ENCODE measurements around the gene BARX1. TPM values are rescaled to one million over a fixed set of nuclear protein-coding genes. Genes with fewer than 3 reads are reported as not detected.

The BARX1 gene
- total RNA-seq, 5 donors from 2014 or later (not counting 1 experiment from before 2014, with no cell fraction given) = not detected

GRCh38 chr9:93916358-93916757 is 38.8 kb downstream of the BARX1 start:
- H3K27ac Mint-ChIP-seq = no peak overlapping the region
- no peak overlapping the region for H3K4me3 Mint-ChIP-seq
- Histone ChIP-seq H3K36me3 (ENCODE audit: control insufficient read depth in 2 of 2, extremely low read depth in 1 of 2, insufficient read depth in 1 of 2, low read length in 1 of 2) (no peaks in the 10 kb centered on the region), H3K27me3 (replicated peaks in 1 of 2; ENCODE audit: control insufficient read depth in 2 of 2, extremely low read depth in 1 of 2, insufficient read depth in 2 of 2, low read length in 1 of 2) (peaks cover 0 to 9% of the 10 kb centered on the region in 2 experiments), H3K4me1 (ENCODE audit: control insufficient read depth in 1 of 2, extremely low read depth in 1 of 2, insufficient read depth in 2 of 2, low read length in 2 of 2) (peaks cover 0 to 3% of the 10 kb centered on the region in 2 experiments), H3K9me3 (no peaks in the 10 kb centered on the region), H3K27ac (ENCODE audit: low read length) (no peak overlapping the region), H3K4me3 (ENCODE audit: control insufficient read depth in 1 of 2, extremely low read depth in 1 of 2, low read length in 1 of 2) (no peak overlapping the region)
- ATAC-seq (replicated peaks in 1 of 4) (no peak), DNase-seq (no peak)
- H3K36me3 Mint-ChIP-seq = no peaks in the 10 kb centered on the region
- CTCF ChIA-PET = interaction anchor here in 1 of 2 donors (0.7 kb wide), 1 partner anchor 9 kb away, joined by 4 read pairs; no protein-coding TSS in a partner anchor
- H3K27me3 Mint-ChIP-seq = peaks cover 0 to 2% of the 10 kb centered on the region in 2 donors
- H3K9me3 Mint-ChIP-seq = no peaks in the 10 kb centered on the region
- POLR2A ChIA-PET = no interaction called here
- 53% methylated on average over 4 of the region's 5 CpGs for WGBS (ENCODE audit: insufficient coverage)
- peaks cover 0 to 2% (median 0%) of the 10 kb centered on the region in 3 donors for H3K4me1 Mint-ChIP-seq

- H3K4me3 Mint-ChIP-seq = no peak overlapping the region
- DNase-seq (no peak), ATAC-seq (replicated peaks in 1 of 4) (no peak)
- ChIA-PET CTCF (no interaction called here), POLR2A (no interaction called here)
- Histone ChIP-seq H3K36me3 (ENCODE audit: control insufficient read depth in 2 of 2, extremely low read depth in 1 of 2, insufficient read depth in 1 of 2, low read length in 1 of 2) (no peaks in the 10 kb centered on the region), H3K27ac (ENCODE audit: low read length) (no peak overlapping the region), H3K9me3 (no peaks in the 10 kb centered on the region), H3K4me3 (ENCODE audit: control insufficient read depth in 1 of 2, extremely low read depth in 1 of 2, low read length in 1 of 2) (no peak overlapping the region), H3K4me1 (ENCODE audit: control insufficient read depth in 1 of 2, extremely low read depth in 1 of 2, insufficient read depth in 2 of 2, low read length in 2 of 2) (peaks cover 0 to 9% of the 10 kb centered on the region in 2 experiments), H3K27me3 (replicated peaks in 1 of 2; ENCODE audit: control insufficient read depth in 2 of 2, extremely low read depth in 1 of 2, insufficient read depth in 2 of 2, low read length in 1 of 2) (peaks cover 0 to 40% of the 10 kb centered on the region in 2 experiments)
- no peak overlapping the region for H3K27ac Mint-ChIP-seq
- WGBS (ENCODE audit: insufficient coverage) = 77% methylated on average over 16 of the region's 27 CpGs
- no peaks in the 10 kb centered on the region for H3K9me3 Mint-ChIP-seq
- no peaks in the 10 kb centered on the region for H3K36me3 Mint-ChIP-seq
- peaks cover 3 to 15% of the 10 kb centered on the region in 2 donors for H3K27me3 Mint-ChIP-seq
- peaks cover 4 to 10% (median 9%) of the 10 kb centered on the region in 3 donors for H3K4me1 Mint-ChIP-seq
Observed at GRCh38 chr9:93911801-93912554, 43.2 kb downstream of the BARX1 start.

- Mint-ChIP-seq H3K4me1 (peaks cover 4 to 10% (median 9%) of the 10 kb centered on the region in 3 donors), H3K4me3 (no peak overlapping the region), H3K27me3 (peaks cover 3 to 17% of the 10 kb centered on the region in 2 donors), H3K27ac (no peak overlapping the region), H3K36me3 (no peaks in the 10 kb centered on the region), H3K9me3 (no peaks in the 10 kb centered on the region)
- 92% methylated on average over 16 of the region's 23 CpGs for WGBS (ENCODE audit: insufficient coverage)
- Histone ChIP-seq H3K4me3 (ENCODE audit: control insufficient read depth in 1 of 2, extremely low read depth in 1 of 2, low read length in 1 of 2) (no peak overlapping the region), H3K36me3 (ENCODE audit: control insufficient read depth in 2 of 2, extremely low read depth in 1 of 2, insufficient read depth in 1 of 2, low read length in 1 of 2) (no peaks in the 10 kb centered on the region), H3K9me3 (no peaks in the 10 kb centered on the region), H3K27me3 (replicated peaks in 1 of 2; ENCODE audit: control insufficient read depth in 2 of 2, extremely low read depth in 1 of 2, insufficient read depth in 2 of 2, low read length in 1 of 2) (peaks cover 0 to 43% of the 10 kb centered on the region in 2 experiments), H3K27ac (ENCODE audit: low read length) (no peak overlapping the region), H3K4me1 (ENCODE audit: control insufficient read depth in 1 of 2, extremely low read depth in 1 of 2, insufficient read depth in 2 of 2, low read length in 2 of 2) (peaks cover 0 to 9% of the 10 kb centered on the region in 2 experiments)
- CTCF ChIA-PET = no interaction called here
- DNase-seq (no peak), ATAC-seq (replicated peaks in 1 of 4) (no peak)
- POLR2A ChIA-PET = no interaction called here
Observed at GRCh38 chr9:93911136-93911745, 43.9 kb downstream of the BARX1 start.

- H3K9me3 ChIP-seq = no peaks in the 10 kb centered on the region
- no peak overlapping the region for H3K27ac ChIP-seq (ENCODE audit: low read length)
- Mint-ChIP-seq H3K36me3 (no peaks in the 10 kb centered on the region), H3K27me3 (peaks cover 3 to 20% of the 10 kb centered on the region in 2 donors), H3K27ac (no peak overlapping the region), H3K4me1 (peaks cover 4 to 10% (median 9%) of the 10 kb centered on the region in 3 donors), H3K4me3 (no peak overlapping the region), H3K9me3 (no peaks in the 10 kb centered on the region)
- H3K4me3 ChIP-seq (ENCODE audit: control insufficient read depth in 1 of 2, extremely low read depth in 1 of 2, low read length in 1 of 2) = no peak overlapping the region
- CTCF ChIA-PET = no interaction called here
- no peaks in the 10 kb centered on the region for H3K36me3 ChIP-seq (ENCODE audit: control insufficient read depth in 2 of 2, extremely low read depth in 1 of 2, insufficient read depth in 1 of 2, low read length in 1 of 2)
- 90% methylated on average over 6 of the region's 7 CpGs for WGBS (ENCODE audit: insufficient coverage)
- ATAC-seq (replicated peaks in 1 of 4) (no peak), DNase-seq (no peak)
- POLR2A ChIA-PET = no interaction called here
- H3K27me3 ChIP-seq (replicated peaks in 1 of 2; ENCODE audit: control insufficient read depth in 2 of 2, extremely low read depth in 1 of 2, insufficient read depth in 2 of 2, low read length in 1 of 2) = peaks cover 0 to 44% of the 10 kb centered on the region in 2 experiments
- peaks cover 0 to 9% of the 10 kb centered on the region in 2 experiments for H3K4me1 ChIP-seq (ENCODE audit: control insufficient read depth in 1 of 2, extremely low read depth in 1 of 2, insufficient read depth in 2 of 2, low read length in 2 of 2)
Observed at GRCh38 chr9:93910598-93910997, 44.6 kb downstream of the BARX1 start.

GRCh38 chr9:93910196-93910595 is 45.0 kb downstream of the BARX1 start:
- peaks cover 4 to 13% (median 9%) of the 10 kb centered on the region in 3 donors for H3K4me1 Mint-ChIP-seq
- H3K36me3 Mint-ChIP-seq = no peaks in the 10 kb centered on the region
- Histone ChIP-seq H3K4me3 (ENCODE audit: control insufficient read depth in 1 of 2, extremely low read depth in 1 of 2, low read length in 1 of 2) (no peak overlapping the region), H3K4me1 (ENCODE audit: control insufficient read depth in 1 of 2, extremely low read depth in 1 of 2, insufficient read depth in 2 of 2, low read length in 2 of 2) (peaks cover 0 to 9% of the 10 kb centered on the region in 2 experiments), H3K9me3 (no peaks in the 10 kb centered on the region), H3K36me3 (ENCODE audit: control insufficient read depth in 2 of 2, extremely low read depth in 1 of 2, insufficient read depth in 1 of 2, low read length in 1 of 2) (no peaks in the 10 kb centered on the region), H3K27ac (ENCODE audit: low read length) (no peak overlapping the region), H3K27me3 (replicated peaks in 1 of 2; ENCODE audit: control insufficient read depth in 2 of 2, extremely low read depth in 1 of 2, insufficient read depth in 2 of 2, low read length in 1 of 2) (peaks cover 0 to 48% of the 10 kb centered on the region in 2 experiments)
- DNase-seq (no peak), ATAC-seq (replicated peaks in 1 of 4) (no peak)
- H3K4me3 Mint-ChIP-seq = no peak overlapping the region
- ChIA-PET CTCF (no interaction called here), POLR2A (no interaction called here)
- no peak overlapping the region for H3K27ac Mint-ChIP-seq
- H3K27me3 Mint-ChIP-seq = peaks cover 3 to 20% of the 10 kb centered on the region in 2 donors
- H3K9me3 Mint-ChIP-seq = no peaks in the 10 kb centered on the region
- 91% methylated on average over 6 of the region's 10 CpGs for WGBS (ENCODE audit: insufficient coverage)

- Mint-ChIP-seq H3K4me1 (peaks cover 4 to 14% (median 9%) of the 10 kb centered on the region in 3 donors), H3K27me3 (peaks cover 3 to 20% of the 10 kb centered on the region in 2 donors), H3K36me3 (no peaks in the 10 kb centered on the region), H3K4me3 (no peak overlapping the region), H3K9me3 (no peaks in the 10 kb centered on the region), H3K27ac (no peak overlapping the region)
- Histone ChIP-seq H3K27ac (ENCODE audit: low read length) (no peak overlapping the region), H3K9me3 (no peaks in the 10 kb centered on the region), H3K36me3 (ENCODE audit: control insufficient read depth in 2 of 2, extremely low read depth in 1 of 2, insufficient read depth in 1 of 2, low read length in 1 of 2) (no peaks in the 10 kb centered on the region), H3K4me1 (ENCODE audit: control insufficient read depth in 1 of 2, extremely low read depth in 1 of 2, insufficient read depth in 2 of 2, low read length in 2 of 2) (peaks cover 0 to 9% of the 10 kb centered on the region in 2 experiments), H3K4me3 (ENCODE audit: control insufficient read depth in 1 of 2, extremely low read depth in 1 of 2, low read length in 1 of 2) (no peak overlapping the region), H3K27me3 (replicated peaks in 1 of 2; ENCODE audit: control insufficient read depth in 2 of 2, extremely low read depth in 1 of 2, insufficient read depth in 2 of 2, low read length in 1 of 2) (peaks cover 0 to 54% of the 10 kb centered on the region in 2 experiments)
- ChIA-PET CTCF (interaction anchor here in 1 of 2 donors (0.6 kb wide), 1 partner anchor 84 kb away, joined by 4 read pairs; no protein-coding TSS in a partner anchor), POLR2A (no interaction called here)
- no CpG with 5 or more reads among the region's 6 CpGs for WGBS (ENCODE audit: insufficient coverage)
- DNase-seq = no peak
- no peak for ATAC-seq (replicated peaks in 1 of 4)
Observed at GRCh38 chr9:93909242-93909616, 45.9 kb downstream of the BARX1 start.

Data from T-cell (primary cell).